ENCODE measurements around the gene TSPAN12. TPM values are rescaled to one million over a fixed set of nuclear protein-coding genes. Genes with fewer than 3 reads are reported as not detected.

The TSPAN12 gene
- total RNA-seq, 1 experiment from 2014 or later, result 7.4 TPM

- ChIA-PET CTCF (no interaction called here), POLR2A (interaction anchor here (1.0 kb wide), 1 partner anchor 15 kb away, joined by 3 read pairs; no protein-coding TSS in a partner anchor), RAD21 (ENCODE audit: low non-redundant PET in 1 of 2, low total read pairs in 2 of 2, uncharacterized antibody in 2 of 2, unreplicated experiment in 2 of 2) (no interaction called here)
Measured at GRCh38 chr7:120869700-120870099, 11.8 kb upstream of the TSPAN12 start.

GRCh38 chr7:120867932-120868331 lies 10.0 kb upstream of the TSPAN12 start:
- Histone ChIP-seq H3K36me3 (ENCODE audit: control insufficient read depth in 1 of 2, insufficient read depth in 2 of 2, low read length in 2 of 2) (no peaks in the 10 kb centered on the region), H4K20me1 (ENCODE audit: insufficient read depth) (no peaks in the 10 kb centered on the region), H3K4me1 (ENCODE audit: control insufficient read depth in 1 of 2, insufficient read depth in 2 of 2, low read length in 2 of 2) (no peaks in the 10 kb centered on the region), H3K79me2 (ENCODE audit: insufficient read depth, low read length) (no peaks in the 10 kb centered on the region), H2AFZ (ENCODE audit: low read depth, low read length, poor library complexity, severe bottlenecking) (no peak overlapping the region), H3K4me2 (ENCODE audit: low read length) (no peak overlapping the region), H3K4me3 (replicated peaks in 1 of 2; ENCODE audit: low read depth in 1 of 2, low read length in 2 of 2) (no peak overlapping the region), H3K27ac (ENCODE audit: low read depth, low read length) (no peak overlapping the region), H3K9me3 (ENCODE audit: control insufficient read depth in 1 of 2, insufficient read depth in 1 of 2, low read depth in 1 of 2, low read length in 2 of 2) (no peaks in the 10 kb centered on the region), H3K27me3 (ENCODE audit: insufficient read depth, low read length) (no peaks in the 10 kb centered on the region), H3K9me2 (ENCODE audit: insufficient read depth) (no peaks in the 10 kb centered on the region), H3K9ac (ENCODE audit: low read length) (no peak overlapping the region)
- intact Hi-C loops (cut with micrococcal nuclease), result no loop called here
- ChIA-PET RAD21 (ENCODE audit: low non-redundant PET in 1 of 2, low total read pairs in 2 of 2, uncharacterized antibody in 2 of 2, unreplicated experiment in 2 of 2) (no interaction called here), CTCF (no interaction called here), POLR2A (no interaction called here)
- no peak for DNase-seq (ENCODE audit: low read depth, low spot score)
- no peak for ATAC-seq
- BruUV-seq (replicated peaks), result no TSS peak
- TF ChIP-seq TCF7L2 (IDR thresholded peaks at IDR 0.05; ENCODE audit: borderline replicate concordance, extremely low read depth, insufficient read depth, insufficient read length), result no peak
- no peak for TF ChIP-seq ZNF274 (IDR thresholded peaks at IDR 0.05; ENCODE audit: low read depth, low read length)
- TF ChIP-seq REST (IDR thresholded peaks at IDR 0.05; ENCODE audit: low read depth), result no peak
- TF ChIP-seq CBX3 (IDR thresholded peaks at IDR 0.05; ENCODE audit: low read depth), result no peak
- TF ChIP-seq EGR1 (IDR thresholded peaks at IDR 0.05; ENCODE audit: low read depth), result no peak
- no peak for TF ChIP-seq SIN3A (IDR thresholded peaks at IDR 0.05; ENCODE audit: low read depth)
- no peak for TF ChIP-seq JUND (IDR thresholded peaks at IDR 0.05)
- no peak for TF ChIP-seq ELF1 (IDR thresholded peaks at IDR 0.05; ENCODE audit: borderline replicate concordance, low read depth)
- no peak for TF ChIP-seq MAX (IDR thresholded peaks at IDR 0.05)
- no peak for TF ChIP-seq EZH2phosphoT487 (IDR thresholded peaks at IDR 0.05; ENCODE audit: borderline replicate concordance)
- no peak for TF ChIP-seq ZFX (IDR thresholded peaks at IDR 0.05)
- TF ChIP-seq ZBTB33 (IDR thresholded peaks at IDR 0.05; ENCODE audit: extremely low read depth, insufficient replicate concordance, low read length), result no peak
- no peak for TF ChIP-seq POLR2A (IDR thresholded peaks at IDR 0.05; ENCODE audit: borderline replicate concordance, extremely low read depth, insufficient read depth, insufficient read length)
- no peak for TF ChIP-seq ATF3 (IDR thresholded peaks at IDR 0.05)
- no peak for TF ChIP-seq FOSL1 (IDR thresholded peaks at IDR 0.05; ENCODE audit: low read depth)
- TF ChIP-seq RAD21 (IDR thresholded peaks at IDR 0.05; ENCODE audit: low read depth), result no peak
- no peak for TF ChIP-seq SP1 (IDR thresholded peaks at IDR 0.05; ENCODE audit: low read depth)

More at GRCh38 chr7:120869700-120870099, 11.8 kb upstream of the TSPAN12 start:
- no TSS peak for BruUV-seq (replicated peaks)
- Histone ChIP-seq H4K20me1 (ENCODE audit: insufficient read depth) (no peaks in the 10 kb centered on the region), H2AFZ (ENCODE audit: low read depth, low read length, poor library complexity, severe bottlenecking) (no peak overlapping the region), H3K9me2 (ENCODE audit: insufficient read depth) (no peaks in the 10 kb centered on the region), H3K4me3 (replicated peaks in 1 of 2; ENCODE audit: low read depth in 1 of 2, low read length in 2 of 2) (no peak overlapping the region), H3K79me2 (ENCODE audit: insufficient read depth, low read length) (no peaks in the 10 kb centered on the region), H3K4me1 (ENCODE audit: control insufficient read depth in 1 of 2, insufficient read depth in 2 of 2, low read length in 2 of 2) (no peaks in the 10 kb centered on the region), H3K9me3 (ENCODE audit: control insufficient read depth in 1 of 2, insufficient read depth in 1 of 2, low read depth in 1 of 2, low read length in 2 of 2) (no peaks in the 10 kb centered on the region), H3K9ac (ENCODE audit: low read length) (no peak overlapping the region), H3K27me3 (ENCODE audit: insufficient read depth, low read length) (no peaks in the 10 kb centered on the region), H3K27ac (ENCODE audit: low read depth, low read length) (no peak overlapping the region), H3K36me3 (ENCODE audit: control insufficient read depth in 1 of 2, insufficient read depth in 2 of 2, low read length in 2 of 2) (no peaks in the 10 kb centered on the region), H3K4me2 (ENCODE audit: low read length) (no peak overlapping the region)
- no peak for TF ChIP-seq JUND (IDR thresholded peaks at IDR 0.05)
- no peak for TF ChIP-seq ZNF274 (IDR thresholded peaks at IDR 0.05; ENCODE audit: low read depth, low read length)
- ATAC-seq, result no peak
- DNase-seq (ENCODE audit: low read depth, low spot score), result no peak
- intact Hi-C loops (cut with micrococcal nuclease), result no loop called here
